Measurements from ENCODE around the gene HSPA12A.

The HSPA12A gene

GRCh38 chr10:116743266-116744064 is 1.1 kb upstream of the HSPA12A start:
- peak overlapping the region; percentile 85 for H3K27ac ChIP-seq (ENCODE audit: low read length)
- H3K36me3 ChIP-seq (ENCODE audit: control insufficient read depth in 2 of 2, insufficient read depth in 2 of 2, low read length in 2 of 2): no peaks in the 10 kb centered on the region
- H3K4me1 ChIP-seq (ENCODE audit: control insufficient read depth, insufficient read depth, low read length): peaks cover 17% of the 10 kb centered on the region
- peak overlapping the region; percentile 61 to 78 for H3K9ac ChIP-seq (ENCODE audit: low read length in 2 of 2)
- peak overlapping the region; percentile 49 to 79 for H3K4me3 ChIP-seq (ENCODE audit: low read length in 2 of 2)
- H3K9me3 ChIP-seq (ENCODE audit: control insufficient read depth in 2 of 2, low read length in 2 of 2): no peaks in the 10 kb centered on the region
- H3K27me3 ChIP-seq (ENCODE audit: control insufficient read depth in 1 of 2, insufficient read depth in 2 of 2, low read length in 2 of 2): no peaks in the 10 kb centered on the region

GRCh38 chr10:116741391-116742351 is 695 bp downstream of the HSPA12A start:
- Histone ChIP-seq H3K9me3 (ENCODE audit: control insufficient read depth in 2 of 2, low read length in 2 of 2) (no peaks in the 10 kb centered on the region), H3K4me1 (ENCODE audit: control insufficient read depth, insufficient read depth, low read length) (peaks cover 17% of the 10 kb centered on the region), H3K36me3 (ENCODE audit: control insufficient read depth in 2 of 2, insufficient read depth in 2 of 2, low read length in 2 of 2) (no peaks in the 10 kb centered on the region), H3K27me3 (ENCODE audit: control insufficient read depth in 1 of 2, insufficient read depth in 2 of 2, low read length in 2 of 2) (no peaks in the 10 kb centered on the region), H3K9ac (ENCODE audit: low read length in 2 of 2) (peak overlapping the region; percentile 42 to 70), H3K4me3 (ENCODE audit: low read length in 2 of 2) (peak overlapping the region; percentile 79 to 80), H3K27ac (ENCODE audit: low read length) (no peak overlapping the region)

GRCh38 chr10:116740971-116741370 is 1.4 kb downstream of the HSPA12A start:
- no peaks in the 10 kb centered on the region for H3K9me3 ChIP-seq (ENCODE audit: control insufficient read depth in 2 of 2, low read length in 2 of 2)
- H3K27ac ChIP-seq (ENCODE audit: low read length): no peak overlapping the region
- H3K36me3 ChIP-seq (ENCODE audit: control insufficient read depth in 2 of 2, insufficient read depth in 2 of 2, low read length in 2 of 2): no peaks in the 10 kb centered on the region
- H3K4me3 ChIP-seq (ENCODE audit: low read length in 2 of 2): peak overlapping the region; percentile 79 to 80
- peak overlapping the region; percentile 42 to 70 for H3K9ac ChIP-seq (ENCODE audit: low read length in 2 of 2)
- H3K4me1 ChIP-seq (ENCODE audit: control insufficient read depth, insufficient read depth, low read length): peaks cover 17% of the 10 kb centered on the region
- H3K27me3 ChIP-seq (ENCODE audit: control insufficient read depth in 1 of 2, insufficient read depth in 2 of 2, low read length in 2 of 2): no peaks in the 10 kb centered on the region

DNA sequence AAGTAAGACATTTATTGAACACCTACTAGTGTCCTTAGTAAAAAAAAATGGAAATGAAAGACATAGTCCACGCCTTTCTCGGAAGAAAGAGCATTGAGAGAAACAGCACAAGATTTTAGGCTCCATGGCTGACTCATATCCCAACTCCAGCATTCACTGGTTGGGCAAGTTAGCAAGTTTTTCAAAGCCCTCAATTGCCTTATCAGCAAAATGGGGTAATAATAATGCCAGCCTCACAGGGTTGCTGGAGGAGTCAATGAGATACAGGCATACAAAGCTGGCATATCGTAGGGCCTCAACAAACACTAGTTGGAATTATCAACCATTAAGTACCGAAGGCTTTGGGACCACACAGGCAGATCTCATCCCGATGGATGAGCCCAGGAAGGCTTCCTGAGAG is 4.0 kb downstream of the HSPA12A start:
- Histone ChIP-seq H3K9ac (ENCODE audit: low read length in 2 of 2) (no peak overlapping the region), H3K27ac (ENCODE audit: low read length) (no peak overlapping the region), H3K27me3 (ENCODE audit: control insufficient read depth in 1 of 2, insufficient read depth in 2 of 2, low read length in 2 of 2) (no peaks in the 10 kb centered on the region), H3K4me3 (ENCODE audit: low read length in 2 of 2) (no peak overlapping the region), H3K4me1 (ENCODE audit: control insufficient read depth, insufficient read depth, low read length) (peaks cover 14% of the 10 kb centered on the region), H3K36me3 (ENCODE audit: control insufficient read depth in 2 of 2, insufficient read depth in 2 of 2, low read length in 2 of 2) (no peaks in the 10 kb centered on the region), H3K9me3 (ENCODE audit: control insufficient read depth in 2 of 2, low read length in 2 of 2) (no peaks in the 10 kb centered on the region)

DNA sequence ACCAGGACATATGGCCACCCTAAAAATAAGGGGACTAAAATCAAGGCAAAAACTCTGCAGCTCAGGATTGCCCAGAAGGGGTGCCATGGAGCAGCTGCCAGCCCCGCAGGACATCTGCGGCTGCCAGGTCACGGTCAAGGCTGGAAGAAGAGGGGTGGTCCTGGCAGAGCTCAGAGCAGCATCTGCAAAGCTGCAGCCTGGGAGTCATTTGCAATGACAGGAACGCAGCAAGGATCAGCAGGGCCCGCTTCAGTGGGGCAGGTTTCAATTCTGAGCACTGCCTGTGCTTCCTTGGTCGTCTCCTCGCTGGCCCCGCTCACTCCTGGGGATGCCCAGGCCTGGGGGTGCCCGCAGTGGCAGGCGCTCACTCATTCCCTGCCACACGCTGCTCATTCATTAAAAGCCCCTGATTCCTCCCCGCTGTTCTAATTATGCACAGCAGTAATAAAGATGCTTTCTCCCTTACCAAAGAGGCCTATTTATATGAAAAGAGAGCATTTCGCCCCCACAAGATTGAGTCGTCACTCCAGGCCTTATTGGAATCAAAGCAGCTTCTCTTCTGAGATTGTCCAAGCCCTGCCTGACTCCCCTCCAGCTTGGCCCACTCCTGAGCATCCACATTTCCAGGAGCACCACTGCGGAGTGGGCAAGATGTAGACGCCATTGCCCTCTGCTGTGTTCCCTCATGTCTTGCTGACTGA is 4.6 kb downstream of the HSPA12A start:
- no peak overlapping the region for H3K4me3 ChIP-seq (ENCODE audit: low read length in 2 of 2)
- no peaks in the 10 kb centered on the region for H3K9me3 ChIP-seq (ENCODE audit: control insufficient read depth in 2 of 2, low read length in 2 of 2)
- no peak overlapping the region for H3K27ac ChIP-seq (ENCODE audit: low read length)
- H3K36me3 ChIP-seq (ENCODE audit: control insufficient read depth in 2 of 2, insufficient read depth in 2 of 2, low read length in 2 of 2): no peaks in the 10 kb centered on the region
- H3K27me3 ChIP-seq (ENCODE audit: control insufficient read depth in 1 of 2, insufficient read depth in 2 of 2, low read length in 2 of 2): no peaks in the 10 kb centered on the region
- no peak overlapping the region for H3K9ac ChIP-seq (ENCODE audit: low read length in 2 of 2)
- H3K4me1 ChIP-seq (ENCODE audit: control insufficient read depth, insufficient read depth, low read length): peaks cover 15% of the 10 kb centered on the region

DNA sequence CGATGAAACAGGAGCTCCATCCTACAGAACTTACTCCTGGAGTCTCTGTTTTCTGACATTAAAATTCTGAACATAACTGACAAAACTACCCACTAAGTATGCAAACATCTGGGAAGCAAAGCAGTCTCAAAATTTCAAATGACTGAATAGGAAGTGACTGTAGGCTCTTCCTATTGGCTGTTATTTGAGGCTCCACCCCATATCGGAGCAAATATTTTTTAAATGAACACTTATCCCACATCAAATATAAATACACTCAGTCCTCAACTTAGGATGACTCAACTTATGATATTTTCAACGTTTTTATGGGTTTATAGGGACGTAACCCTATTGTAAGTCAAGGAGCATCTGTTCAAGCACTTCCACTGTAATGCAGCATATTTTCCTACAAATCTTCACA is 8.8 kb downstream of the HSPA12A start:
- H3K36me3 ChIP-seq (ENCODE audit: control insufficient read depth in 2 of 2, insufficient read depth in 2 of 2, low read length in 2 of 2): peaks cover 0 to 2% of the 10 kb centered on the region in 2 donors
- H3K27ac ChIP-seq (ENCODE audit: low read length): no peak overlapping the region
- no peaks in the 10 kb centered on the region for H3K27me3 ChIP-seq (ENCODE audit: control insufficient read depth in 1 of 2, insufficient read depth in 2 of 2, low read length in 2 of 2)
- no peaks in the 10 kb centered on the region for H3K9me3 ChIP-seq (ENCODE audit: control insufficient read depth in 2 of 2, low read length in 2 of 2)
- peaks cover 4% of the 10 kb centered on the region for H3K4me1 ChIP-seq (ENCODE audit: control insufficient read depth, insufficient read depth, low read length)
- H3K9ac ChIP-seq (ENCODE audit: low read length in 2 of 2): no peak overlapping the region
- no peak overlapping the region for H3K4me3 ChIP-seq (ENCODE audit: low read length in 2 of 2)

DNA sequence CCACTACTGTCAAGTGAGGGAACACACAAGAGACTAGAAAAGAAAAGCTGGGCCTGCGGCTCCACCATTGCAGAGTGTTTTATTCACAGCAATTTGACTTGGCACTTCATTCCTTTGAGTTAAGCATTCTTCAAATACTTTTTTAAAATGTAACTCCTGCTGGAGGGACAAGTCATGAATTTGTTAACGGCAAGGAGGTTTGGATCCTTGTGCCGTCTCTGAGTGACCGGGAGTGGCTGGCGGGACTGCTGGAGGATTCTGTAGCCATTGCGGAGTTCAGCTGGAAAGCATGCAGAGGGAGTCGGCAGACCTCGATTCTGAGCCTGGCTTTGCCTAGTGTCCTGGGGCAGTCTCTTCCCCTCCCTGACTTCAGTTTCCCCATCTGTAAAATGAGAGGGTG is 9.8 kb downstream of the HSPA12A start:
- Histone ChIP-seq H3K27me3 (ENCODE audit: control insufficient read depth in 1 of 2, insufficient read depth in 2 of 2, low read length in 2 of 2) (no peaks in the 10 kb centered on the region), H3K9me3 (ENCODE audit: control insufficient read depth in 2 of 2, low read length in 2 of 2) (no peaks in the 10 kb centered on the region), H3K4me1 (ENCODE audit: control insufficient read depth, insufficient read depth, low read length) (peaks cover 4% of the 10 kb centered on the region), H3K36me3 (ENCODE audit: control insufficient read depth in 2 of 2, insufficient read depth in 2 of 2, low read length in 2 of 2) (peaks cover 0 to 2% of the 10 kb centered on the region in 2 donors), H3K27ac (ENCODE audit: low read length) (no peak overlapping the region), H3K4me3 (ENCODE audit: low read length in 2 of 2) (no peak overlapping the region), H3K9ac (ENCODE audit: low read length in 2 of 2) (no peak overlapping the region)

GRCh38 chr10:116730464-116731260 is 11.7 kb downstream of the HSPA12A start:
- no peak overlapping the region for H3K9ac ChIP-seq (ENCODE audit: low read length in 2 of 2)
- H3K27me3 ChIP-seq (ENCODE audit: control insufficient read depth in 1 of 2, insufficient read depth in 2 of 2, low read length in 2 of 2): no peaks in the 10 kb centered on the region

GRCh38 chr10:116729243-116729642 is 13.1 kb downstream of the HSPA12A start:
- H3K9me3 ChIP-seq (ENCODE audit: control insufficient read depth in 2 of 2, low read length in 2 of 2): no peaks in the 10 kb centered on the region
- peaks cover 4% of the 10 kb centered on the region for H3K4me1 ChIP-seq (ENCODE audit: control insufficient read depth, insufficient read depth, low read length)
- no peak overlapping the region for H3K9ac ChIP-seq (ENCODE audit: low read length in 2 of 2)
- H3K4me3 ChIP-seq (ENCODE audit: low read length in 2 of 2): no peak overlapping the region
- no peaks in the 10 kb centered on the region for H3K27me3 ChIP-seq (ENCODE audit: control insufficient read depth in 1 of 2, insufficient read depth in 2 of 2, low read length in 2 of 2)
- H3K27ac ChIP-seq (ENCODE audit: low read length): no peak overlapping the region
- peaks cover 0 to 2% of the 10 kb centered on the region in 2 donors for H3K36me3 ChIP-seq (ENCODE audit: control insufficient read depth in 2 of 2, insufficient read depth in 2 of 2, low read length in 2 of 2)

More at GRCh38 chr10:116730464-116731260, 11.7 kb downstream of the HSPA12A start:
- Histone ChIP-seq H3K4me1 (ENCODE audit: control insufficient read depth, insufficient read depth, low read length) (peaks cover 4% of the 10 kb centered on the region), H3K4me3 (ENCODE audit: low read length in 2 of 2) (no peak overlapping the region), H3K9me3 (ENCODE audit: control insufficient read depth in 2 of 2, low read length in 2 of 2) (no peaks in the 10 kb centered on the region), H3K36me3 (ENCODE audit: control insufficient read depth in 2 of 2, insufficient read depth in 2 of 2, low read length in 2 of 2) (peaks cover 0 to 2% of the 10 kb centered on the region in 2 donors), H3K27ac (ENCODE audit: low read length) (no peak overlapping the region)

All from stomach smooth muscle (tissue), 2 donors.